A673 (cell line): ENCODE measurements around the gene TRAPPC12. TPM values are rescaled to one million over a fixed set of nuclear protein-coding genes. Genes with fewer than 3 reads are reported as not detected.

ENCODE experiments used
- BruUV-seq: library from RNA; stranded (reverse); fragments of 400-500 nt; replicated peaks from 2 replicates; lab custom pipeline; 2021; lab: Mats Ljungman, UMichigan
- CTCF ChIA-PET: fragments of 300-600 bp; sonication (Branson Sonifier 250); formaldehyde crosslinking; loops from one replicate; lab custom pipeline; 2022; ENCODE audit warnings: antibody characterized with exemption; lab: Charles Lee
- POLR2A ChIA-PET: fragments of 300-600 bp; sonication (Branson Sonifier 250); formaldehyde crosslinking; loops from one replicate; lab custom pipeline; 2022; ENCODE audit warnings: antibody characterized with exemption; ENCODE audit not compliant: low non-redundant PET; lab: Charles Lee
- DNase-seq: peaks from one replicate; pipeline ENCODE4 v3.0.0-alpha.2; 2015; ENCODE audit warnings: low spot score
- H3K27ac ChIP-seq: fragments of 200-600 bp; sonication (generic); 2 replicates; pipeline ENCODE4 v1.5.1; 2016; ENCODE audit warnings: mixed run types, low read depth, mild to moderate bottlenecking, mixed read lengths, antibody characterized with exemption, low read length; ENCODE audit not compliant: poor library complexity, severe bottlenecking
- H3K27me3 ChIP-seq: fragments of 200-600 bp; sonication (generic); replicated peaks from 2 replicates; pipeline ENCODE4 v1.6.1; 2017; ENCODE audit warnings: mixed run types, low read depth, mild to moderate bottlenecking, mixed read lengths, antibody characterized with exemption, low read length; ENCODE audit not compliant: insufficient read depth, poor library complexity
- H3K36me3 ChIP-seq: fragments of 200-600 bp; sonication (generic); 2 replicates; pipeline ENCODE4 v1.6.1; 2016; ENCODE audit warnings: mixed run types, mild to moderate bottlenecking, mixed read lengths, antibody characterized with exemption, low read length; ENCODE audit not compliant: insufficient read depth, poor library complexity, severe bottlenecking
- H3K4me1 ChIP-seq: fragments of 200-600 bp; sonication (generic); 2 replicates; pipeline ENCODE4 v1.6.1; 2017; ENCODE audit warnings: mixed run types, mild to moderate bottlenecking, mixed read lengths, antibody characterized with exemption, low read length; ENCODE audit not compliant: insufficient read depth, poor library complexity, severe bottlenecking
- H3K4me3 ChIP-seq: fragments of 200-600 bp; sonication (generic); 2 replicates; pipeline ENCODE4 v1.5.1; 2016; ENCODE audit warnings: low read depth, mixed run types, mild to moderate bottlenecking, mixed read lengths, low read length; ENCODE audit not compliant: poor library complexity, severe bottlenecking
- H3K9me3 ChIP-seq: fragments of 200-600 bp; sonication (generic); 2 replicates; pipeline ENCODE4 v1.6.1; 2016; ENCODE audit warnings: mixed run types, low read depth, mild to moderate bottlenecking, mixed read lengths, antibody characterized with exemption, low read length; ENCODE audit not compliant: poor library complexity, severe bottlenecking
- CTCF ChIP-seq: fragments of 300-800, 200-600 bp; sonication (generic); conservative IDR thresholded peaks from 2 replicates; pipeline ENCODE4 v1.5.1; 2017; ENCODE audit warnings: low read depth, mild to moderate bottlenecking, antibody characterized with exemption, low read length, moderate library complexity, mixed read lengths
- EZH2 ChIP-seq: fragments of 200-600 bp; sonication (generic); IDR thresholded peaks from 2 replicates; pipeline ENCODE4 v1.6.1; 2017; ENCODE audit warnings: borderline replicate concordance, low read depth, mild to moderate bottlenecking, mixed read lengths, antibody characterized with exemption, low read length; ENCODE audit not compliant: poor library complexity, severe bottlenecking
- intact Hi-C: fragments of 100-400 bp; cut with micrococcal nuclease; formaldehyde crosslinking; loops from one replicate; pipeline ENCODE4 v1.10.0; 2022; ENCODE audit not compliant: unreplicated experiment
- total RNA-seq: library from RNA; stranded (reverse); gene quantifications from 2 replicates; pipeline ENCODE4 v1.2.3, GENCODE V29; 2021

Gene TRAPPC12
- total RNA-seq, 1 experiment from 2014 or later, result 94.4 TPM

DNA sequence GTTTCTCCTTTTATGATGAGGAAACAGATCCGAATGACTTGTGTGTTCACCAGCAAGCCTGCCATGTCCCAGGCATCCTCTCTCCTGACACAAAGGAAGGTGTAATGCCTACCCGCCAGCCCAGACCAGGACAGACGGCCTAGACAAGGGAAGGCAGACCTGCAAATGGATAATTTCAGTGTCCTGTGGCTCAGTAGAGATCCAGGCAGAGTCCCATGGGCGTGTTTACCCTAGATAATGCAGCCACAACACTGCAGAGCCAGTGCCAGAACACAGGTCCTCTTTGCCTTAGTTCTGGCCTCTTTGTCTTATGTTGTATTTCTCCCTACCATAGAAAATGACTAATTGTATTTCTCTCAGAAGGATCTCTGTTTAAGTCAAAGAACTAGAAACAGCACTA lies 12.7 kb downstream of the TRAPPC12 start:
- CTCF ChIA-PET, result no interaction called here

DNA sequence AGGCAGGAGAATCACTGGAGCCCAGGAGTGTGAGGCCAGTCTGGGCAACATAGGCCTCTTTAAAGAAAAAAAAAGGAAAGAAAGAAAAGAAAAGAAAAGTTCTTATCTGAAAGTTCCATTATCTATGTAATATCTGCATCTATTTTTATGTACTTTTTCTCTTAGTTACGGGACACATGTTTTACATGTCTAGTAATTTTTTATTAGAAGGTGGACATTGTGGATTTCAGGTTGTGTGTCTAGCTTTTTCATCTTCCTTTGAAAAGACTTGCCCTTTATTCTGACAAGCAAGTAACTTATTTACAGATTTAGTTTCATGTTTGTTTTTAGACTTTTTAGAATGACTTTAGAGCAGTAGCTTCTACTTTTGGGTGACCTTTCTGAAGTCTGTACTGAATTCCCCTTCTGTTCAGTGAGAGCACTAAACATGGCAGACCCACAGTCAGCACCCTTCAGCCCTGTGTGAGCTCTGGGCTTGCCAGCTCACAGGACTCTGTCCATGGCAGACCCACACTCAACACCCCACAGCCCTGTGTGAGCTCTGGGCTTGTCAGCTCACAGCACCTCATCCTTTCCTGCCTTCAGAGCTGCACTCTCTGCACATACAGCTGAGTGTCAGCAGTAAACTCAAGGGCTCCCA lies 17.5 kb downstream of the TRAPPC12 start:
- peaks cover 32% of the 10 kb centered on the region for H3K36me3 ChIP-seq
- H3K27me3 ChIP-seq, result no peaks in the 10 kb centered on the region
- TF ChIP-seq CTCF (no peak), EZH2 (no peak)
- intact Hi-C loops, result no loop called here
- ChIA-PET CTCF (no interaction called here), POLR2A (no interaction called here)
- no peaks in the 10 kb centered on the region for H3K4me1 ChIP-seq
- H3K27ac ChIP-seq, result no peak overlapping the region
- DNase-seq, result no peak
- H3K9me3 ChIP-seq, result peaks cover 32% of the 10 kb centered on the region
- H3K4me3 ChIP-seq, result no peak overlapping the region
- BruUV-seq, result no TSS peak

More for the DNA sequence above, 12.7 kb downstream of the TRAPPC12 start:
- intact Hi-C loops, result no loop called here
- TF ChIP-seq CTCF (no peak), EZH2 (no peak)
- DNase-seq, result no peak
- Histone ChIP-seq H3K27me3 (no peaks in the 10 kb centered on the region), H3K9me3 (peaks cover 23% of the 10 kb centered on the region), H3K4me3 (no peak overlapping the region), H3K36me3 (peaks cover 44% of the 10 kb centered on the region), H3K27ac (no peak overlapping the region), H3K4me1 (peaks cover 4% of the 10 kb centered on the region)
- no TSS peak for BruUV-seq
- POLR2A ChIA-PET, result no interaction called here

DNA sequence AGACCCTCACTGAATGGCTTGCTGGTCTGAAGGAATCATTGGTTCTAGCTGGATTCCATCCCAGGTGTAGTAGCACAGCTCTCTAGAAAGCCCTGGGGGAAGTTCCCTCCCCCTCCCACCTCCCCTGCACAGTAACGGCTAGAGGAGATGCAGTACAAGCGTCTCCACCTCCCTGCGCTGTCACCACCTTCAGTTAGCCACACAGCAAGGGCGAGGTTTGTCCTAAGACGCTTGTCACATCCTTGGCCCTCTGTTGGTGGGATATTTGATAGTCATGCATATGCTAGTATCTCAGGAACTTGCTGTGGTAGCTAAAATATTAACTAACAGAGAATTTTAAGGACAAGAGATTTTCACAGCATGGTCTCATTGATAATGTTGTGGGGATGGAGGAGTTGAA lies 19.4 kb downstream of the TRAPPC12 start:
- Histone ChIP-seq H3K27ac (no peak overlapping the region), H3K9me3 (peaks cover 32% of the 10 kb centered on the region), H3K4me1 (no peaks in the 10 kb centered on the region), H3K36me3 (peaks cover 42% of the 10 kb centered on the region), H3K27me3 (no peaks in the 10 kb centered on the region), H3K4me3 (no peak overlapping the region)
- no peak for DNase-seq
- CTCF ChIA-PET, result no interaction called here
- no TSS peak for BruUV-seq
- intact Hi-C loops, result no loop called here
- TF ChIP-seq CTCF, result no peak
- TF ChIP-seq EZH2, result no peak
- POLR2A ChIA-PET, result no interaction called here
